HG03039 (cell line): ENCODE results near the gene NLRC3.

Experiments used
- ATAC-seq: cut with Tn5 transposase; IDR thresholded peaks from one replicate; pipeline ENCODE4 v1.9.1; 2021; ENCODE audit warnings: mild to moderate bottlenecking, moderate library complexity; ENCODE audit not compliant: unreplicated experiment

NLRC3 gene

DNA sequence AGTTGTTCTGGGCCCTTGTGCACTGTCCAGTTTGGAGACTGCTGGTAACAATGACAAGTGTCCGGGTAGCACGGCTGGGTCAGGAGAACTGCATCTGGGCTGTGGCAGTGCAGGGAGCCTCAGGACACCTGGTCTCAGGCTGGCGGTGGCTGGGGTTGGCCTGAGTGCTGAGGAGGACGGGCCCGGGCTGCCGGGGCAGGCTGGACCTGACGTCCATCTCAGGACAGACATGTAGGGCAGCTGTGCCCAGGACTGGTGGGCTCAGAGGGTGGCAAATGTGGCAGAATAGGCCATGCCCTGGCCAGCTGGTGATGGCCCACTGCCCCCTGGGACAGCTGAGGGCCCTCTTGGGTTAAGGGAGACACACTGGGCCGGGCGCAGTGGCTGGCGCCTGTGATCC, 4.2 kb upstream of the NLRC3 start:
- no peak for ATAC-seq

DNA sequence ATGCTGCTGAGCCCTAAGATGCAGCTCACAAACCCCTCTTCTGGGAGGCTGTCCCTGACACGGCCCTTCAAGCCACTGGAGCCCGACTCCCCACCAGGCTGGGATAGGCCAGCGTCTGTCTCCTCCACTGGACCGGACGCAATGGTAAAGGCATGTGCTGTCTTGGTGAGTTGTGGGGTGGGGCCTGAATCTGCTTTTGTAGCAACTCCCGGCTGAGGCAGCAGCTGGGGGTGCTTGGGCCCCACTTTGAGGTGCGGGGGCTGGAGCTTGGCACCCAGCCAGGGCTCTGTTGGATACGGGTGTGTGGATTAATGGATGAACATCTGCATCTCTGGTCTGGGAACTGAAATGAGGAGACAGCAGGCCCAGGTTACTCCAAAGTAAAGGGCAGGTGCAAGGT, 3.5 kb upstream of the NLRC3 start:
- no peak for ATAC-seq

DNA sequence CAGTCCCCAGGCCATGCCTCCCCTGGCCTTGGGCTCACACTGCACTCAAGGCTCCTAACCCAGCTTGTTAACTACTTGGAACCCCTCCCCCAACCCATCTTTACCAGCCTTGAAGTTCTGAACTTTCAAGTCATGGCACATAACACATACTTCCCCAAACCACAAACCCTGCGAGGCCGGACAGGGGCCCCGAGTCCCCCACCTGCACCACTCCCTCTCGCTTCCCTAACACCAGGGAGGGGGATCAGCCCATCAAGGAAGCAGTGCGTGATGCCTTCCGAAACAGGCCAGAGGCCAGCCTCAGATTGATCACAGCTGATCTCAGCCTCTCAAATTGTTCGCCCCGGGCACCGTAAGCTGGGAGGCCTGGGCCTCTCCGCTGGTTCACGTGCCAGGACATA, 3.0 kb upstream of the NLRC3 start:
- ATAC-seq, result no peak

DNA sequence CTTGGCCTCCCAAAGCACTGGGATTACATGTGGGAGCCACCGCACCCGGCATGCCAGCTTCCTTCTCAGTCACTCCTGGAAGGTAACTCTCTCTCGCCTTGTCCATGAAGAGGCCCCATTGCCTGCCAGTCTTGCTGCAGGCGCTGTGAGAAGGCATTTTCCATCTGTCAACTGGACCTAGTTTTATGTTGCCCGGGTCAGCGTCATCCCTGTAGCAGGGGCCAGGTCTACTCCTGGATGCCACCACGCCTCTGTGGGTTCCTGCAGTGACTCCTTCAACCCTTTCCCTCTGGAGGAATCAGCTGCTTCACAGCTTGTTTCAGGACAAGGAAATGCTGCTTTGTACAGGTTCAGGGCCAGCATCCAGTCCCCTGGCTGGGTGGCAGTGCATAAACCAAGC, 2.6 kb upstream of the NLRC3 start:
- no peak for ATAC-seq

DNA sequence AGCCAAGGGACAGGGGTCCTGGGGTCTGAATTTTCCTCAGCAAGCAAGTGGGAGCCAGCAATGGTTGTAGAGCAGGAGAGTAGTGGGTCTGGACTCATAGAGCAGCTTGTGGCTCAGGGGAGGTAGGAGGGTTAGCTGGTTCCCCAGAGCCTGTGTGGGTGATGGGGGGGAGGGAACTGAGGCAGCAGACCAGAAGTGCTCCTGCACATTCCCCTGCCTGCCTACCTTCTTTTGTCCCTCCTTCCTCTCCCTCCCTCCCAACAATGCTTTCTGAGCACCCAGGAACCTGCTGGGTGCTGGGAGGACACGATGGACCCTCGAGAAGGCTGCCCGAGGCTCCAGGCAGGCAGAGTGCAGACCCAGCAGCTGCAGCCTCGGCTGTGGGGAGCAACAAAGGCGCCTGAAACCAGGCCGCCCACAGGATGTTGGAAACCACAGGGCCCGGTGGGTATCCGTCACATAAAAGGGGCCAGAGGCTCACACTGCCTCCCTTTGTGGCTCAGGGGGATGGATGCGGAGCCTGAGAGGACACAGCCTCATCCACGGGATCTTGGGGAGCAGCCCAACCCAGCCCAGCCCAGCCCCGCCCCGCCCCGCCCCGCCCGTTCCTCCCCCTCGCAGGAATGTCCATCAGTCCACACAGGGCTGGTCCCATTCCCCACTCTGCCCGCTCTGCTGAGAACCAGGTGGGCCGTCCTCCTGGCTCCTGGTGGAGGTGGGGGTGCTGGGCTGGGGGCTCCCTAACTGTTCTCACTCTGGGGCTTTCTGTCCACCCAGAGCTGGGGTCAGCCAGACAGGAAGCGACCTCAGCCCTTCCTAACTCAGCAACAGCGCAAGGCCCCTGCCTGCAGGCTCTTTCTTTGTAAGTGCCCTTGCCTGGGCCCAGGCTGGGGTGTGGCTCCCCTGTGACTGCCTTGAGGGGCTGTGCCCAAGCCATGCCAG, 1.7 kb upstream of the NLRC3 start:
- ATAC-seq, result no peak

DNA sequence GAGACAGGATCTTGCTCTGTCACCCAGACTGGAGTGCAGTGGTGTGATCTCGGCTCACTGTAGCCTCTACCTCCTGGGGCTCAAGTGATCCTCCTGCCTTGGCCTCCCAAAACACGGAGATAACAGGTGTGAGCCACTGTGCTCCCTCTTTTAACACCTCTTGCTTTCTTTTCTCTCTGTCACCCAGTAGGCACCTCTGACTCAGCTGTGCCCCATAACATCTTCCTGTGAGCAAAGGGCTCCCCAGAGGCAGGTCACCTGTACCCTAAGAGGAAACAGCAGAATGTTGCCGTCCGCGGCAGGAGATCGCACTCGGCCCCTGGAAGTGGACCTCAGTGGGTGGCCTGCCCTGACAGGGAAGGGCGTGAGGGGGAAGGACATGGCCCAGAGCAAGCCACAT, 918 bp upstream of the NLRC3 start:
- no peak for ATAC-seq

DNA sequence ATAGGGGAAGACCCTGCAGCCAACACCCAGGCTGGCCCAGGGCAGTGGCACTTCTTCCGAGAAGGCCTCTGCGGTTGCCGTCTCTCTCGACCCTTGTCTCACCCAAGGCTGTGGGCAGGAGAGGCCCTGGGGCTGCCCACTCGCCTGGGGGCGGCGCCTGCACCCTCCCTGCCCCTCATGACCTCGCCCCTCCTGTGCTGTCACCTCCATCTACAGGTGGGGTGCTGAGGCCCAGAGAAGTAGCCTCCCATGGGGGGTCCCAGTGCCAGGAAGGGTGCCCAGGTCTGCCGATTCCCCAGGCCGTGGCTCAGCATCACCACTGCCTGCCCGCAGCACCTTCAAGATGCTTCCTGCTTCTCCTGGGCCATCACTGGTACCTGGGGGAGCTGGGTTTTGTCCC, 992 bp downstream of the NLRC3 start:
- ATAC-seq, result no peak

DNA sequence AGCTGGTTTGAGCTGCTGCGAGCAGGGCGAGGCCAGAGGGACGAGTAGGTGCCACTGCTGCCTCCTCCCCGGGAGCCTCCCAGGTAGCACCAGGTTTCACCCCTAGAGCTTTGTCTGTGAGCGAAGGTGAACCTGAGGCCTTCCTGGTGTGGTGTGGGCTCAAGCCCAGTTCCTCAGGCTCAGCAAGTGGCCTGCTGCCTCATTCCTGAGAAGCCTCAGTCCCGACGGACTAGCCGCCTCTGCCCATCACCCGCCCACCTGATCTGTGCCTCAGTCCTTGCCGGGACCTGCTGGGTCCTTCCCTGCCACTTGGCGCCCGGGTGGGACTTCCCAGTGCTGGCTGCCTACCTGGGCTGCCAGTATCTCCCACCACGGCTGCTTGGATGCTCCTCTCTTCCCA, 1.7 kb downstream of the NLRC3 start:
- no peak for ATAC-seq

DNA sequence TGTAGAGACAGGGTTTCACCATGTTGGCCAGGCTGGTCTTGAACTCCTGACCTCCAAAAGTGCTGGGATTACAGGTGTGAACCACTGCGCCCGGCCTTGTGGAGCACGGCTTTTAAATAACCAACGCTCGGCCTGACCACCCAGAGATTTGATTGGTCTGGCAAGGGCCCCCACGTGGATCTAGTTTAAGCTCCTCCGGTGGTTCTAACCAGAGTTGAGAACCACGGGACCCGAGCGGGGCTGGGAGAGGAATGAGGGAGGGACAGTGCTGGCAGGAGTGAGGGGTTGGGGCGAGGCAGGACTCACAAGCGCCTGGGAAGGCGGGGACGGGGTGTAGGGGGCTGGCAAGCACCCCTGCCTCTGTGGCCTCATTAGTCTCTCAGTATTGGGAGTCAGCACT, 3.0 kb downstream of the NLRC3 start:
- ATAC-seq, result no peak

DNA sequence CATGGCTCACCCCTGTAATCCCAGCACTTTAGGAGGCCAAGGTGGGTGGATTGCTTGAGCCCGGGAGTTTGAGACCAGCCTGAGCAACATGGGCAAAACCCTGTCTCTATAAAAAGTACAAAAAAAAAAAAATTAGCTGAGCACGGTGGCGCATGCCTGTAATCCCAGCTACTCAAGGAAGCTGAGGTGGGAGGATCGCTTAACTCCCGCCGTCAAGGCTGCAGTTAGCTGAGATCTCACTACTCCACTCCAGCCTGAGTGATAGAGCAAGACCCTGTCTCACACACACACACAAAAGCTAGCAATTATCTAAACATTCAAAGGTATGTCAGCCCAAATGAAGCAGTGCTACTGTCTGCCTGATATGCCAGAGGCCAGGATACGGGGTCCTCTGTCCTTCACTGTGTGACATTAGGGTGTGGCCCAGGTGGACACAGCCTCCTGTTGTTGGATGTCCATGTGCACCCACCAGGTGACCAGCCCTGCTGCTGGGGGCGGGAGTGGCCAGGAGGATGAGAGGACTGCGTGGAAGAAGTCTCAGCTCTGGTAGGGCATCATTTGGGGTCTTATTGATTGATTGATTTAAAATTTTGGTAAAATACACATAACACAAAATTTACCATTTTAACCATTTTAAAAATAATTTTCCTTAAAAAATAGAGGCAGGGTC, 3.9 kb downstream of the NLRC3 start:
- ATAC-seq, result no peak

DNA sequence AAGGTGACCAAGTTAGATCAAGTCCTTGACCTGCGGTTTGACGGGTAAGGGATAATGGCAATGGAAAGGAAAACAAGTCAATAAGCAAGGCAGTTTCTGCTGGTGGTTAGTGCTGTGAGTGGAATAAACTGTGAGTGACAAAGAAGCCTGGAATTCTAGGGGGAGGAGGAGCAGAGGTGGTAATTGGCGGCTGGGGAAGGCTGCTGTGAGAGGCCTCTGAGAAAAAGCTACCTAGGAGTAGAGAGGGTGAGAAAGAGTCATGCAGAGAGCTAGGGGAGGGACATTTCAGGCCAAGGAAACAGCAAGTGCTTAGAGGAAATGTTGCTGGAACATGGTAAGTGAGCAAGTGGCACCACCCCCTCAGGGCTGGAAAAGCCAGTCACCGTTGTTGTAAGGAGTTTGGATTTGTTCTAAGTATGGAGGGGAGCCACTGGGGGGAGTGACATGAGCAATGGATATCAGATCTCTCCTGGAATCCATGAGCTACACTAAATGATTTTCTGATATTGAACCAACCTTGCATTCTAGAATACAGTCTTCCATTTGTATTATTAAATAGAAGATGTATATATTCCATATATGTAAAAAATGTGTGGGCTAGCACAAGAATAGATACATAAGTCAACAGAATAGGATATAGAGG, 6.7 kb downstream of the NLRC3 start:
- no peak for ATAC-seq

DNA sequence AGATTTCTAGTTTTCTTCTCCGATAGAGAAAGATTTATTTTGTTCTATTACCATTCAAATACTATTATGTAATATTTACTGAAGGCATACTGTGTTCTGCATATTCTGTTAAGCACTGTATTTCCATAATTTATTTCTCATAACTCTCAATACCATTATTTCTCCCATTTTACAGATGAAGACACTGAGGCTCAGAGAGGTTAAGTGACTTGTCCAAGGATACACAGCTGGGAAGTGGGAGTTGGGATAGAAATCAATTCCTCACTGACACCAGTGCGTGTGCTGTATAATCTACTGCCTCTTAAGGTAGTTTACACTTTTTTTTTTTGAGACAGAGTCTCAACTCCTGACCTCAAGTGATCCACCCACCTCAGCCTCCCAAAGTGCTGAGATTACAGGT, 7.4 kb downstream of the NLRC3 start:
- no peak for ATAC-seq

DNA sequence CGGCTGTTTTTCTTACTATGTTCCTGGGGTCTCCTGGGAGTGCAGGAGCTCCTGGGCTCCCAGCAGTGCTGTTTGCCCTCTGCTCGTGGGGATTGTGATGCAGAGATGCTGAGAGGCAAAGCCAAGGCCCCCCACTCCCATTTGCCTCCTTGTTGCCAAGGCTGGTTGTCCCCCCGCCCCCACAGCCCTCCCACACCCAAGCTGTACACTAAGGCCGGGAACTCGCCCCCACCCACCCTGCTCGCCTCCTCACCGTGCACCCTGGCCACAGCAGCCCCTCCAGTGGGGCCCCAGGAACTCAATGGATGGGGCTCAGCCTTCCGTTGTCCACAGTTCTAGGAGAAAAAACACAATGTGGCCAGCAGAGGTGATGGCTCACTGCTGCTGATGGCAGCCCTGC, 10.2 kb downstream of the NLRC3 start:
- no peak for ATAC-seq

DNA sequence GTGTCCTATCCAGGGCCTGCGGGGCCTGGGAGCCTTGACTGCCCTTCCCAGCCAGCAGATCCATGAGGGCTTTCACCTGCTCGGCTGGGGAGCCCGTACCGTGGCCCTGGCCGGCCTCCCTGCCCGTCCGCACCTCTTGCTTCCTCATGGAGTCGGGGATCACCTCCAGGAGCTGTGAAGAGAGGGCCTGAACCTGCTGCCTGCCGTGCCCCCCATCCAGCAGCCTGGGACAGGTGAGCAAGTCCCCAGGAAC, 12.4 kb downstream of the NLRC3 start:
- ATAC-seq, result no peak

DNA sequence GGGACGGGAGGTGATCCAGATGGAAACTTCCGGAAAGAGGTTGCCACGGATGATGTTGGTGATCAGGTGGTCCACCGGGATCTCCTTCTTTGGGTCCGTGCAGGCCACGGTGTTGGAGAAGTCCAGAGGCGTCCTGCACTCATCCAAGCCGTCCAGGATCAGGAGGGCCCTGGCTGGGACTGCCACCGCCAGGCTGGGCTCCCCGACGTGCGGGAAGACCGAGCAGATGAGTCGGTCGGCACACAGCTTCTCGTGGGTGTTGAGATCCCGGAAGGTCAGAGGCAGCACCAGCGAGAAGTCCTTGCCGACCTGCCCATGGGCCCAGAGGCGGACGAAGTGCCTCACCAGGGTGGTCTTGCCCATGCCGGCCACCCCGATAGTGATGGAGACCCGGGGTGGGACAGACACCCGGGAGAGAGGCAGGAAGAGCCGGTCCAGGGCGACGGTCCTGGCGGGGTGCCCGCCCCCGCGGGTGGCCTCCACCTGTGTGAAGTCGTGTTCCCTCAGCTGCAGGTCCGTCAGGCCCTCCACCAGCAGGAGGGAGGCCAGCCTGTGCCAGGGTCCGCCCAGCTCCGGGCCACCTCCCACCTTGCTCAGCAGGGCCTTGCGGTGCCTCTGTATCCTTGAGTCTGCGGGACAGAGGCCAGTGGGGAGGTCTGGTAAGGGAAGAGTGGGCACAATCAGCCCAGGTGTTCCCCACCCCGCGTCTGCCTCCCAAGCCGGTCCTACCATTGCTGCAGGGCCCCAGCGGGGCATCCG, 12.9 kb downstream of the NLRC3 start:
- ATAC-seq, result no peak

DNA sequence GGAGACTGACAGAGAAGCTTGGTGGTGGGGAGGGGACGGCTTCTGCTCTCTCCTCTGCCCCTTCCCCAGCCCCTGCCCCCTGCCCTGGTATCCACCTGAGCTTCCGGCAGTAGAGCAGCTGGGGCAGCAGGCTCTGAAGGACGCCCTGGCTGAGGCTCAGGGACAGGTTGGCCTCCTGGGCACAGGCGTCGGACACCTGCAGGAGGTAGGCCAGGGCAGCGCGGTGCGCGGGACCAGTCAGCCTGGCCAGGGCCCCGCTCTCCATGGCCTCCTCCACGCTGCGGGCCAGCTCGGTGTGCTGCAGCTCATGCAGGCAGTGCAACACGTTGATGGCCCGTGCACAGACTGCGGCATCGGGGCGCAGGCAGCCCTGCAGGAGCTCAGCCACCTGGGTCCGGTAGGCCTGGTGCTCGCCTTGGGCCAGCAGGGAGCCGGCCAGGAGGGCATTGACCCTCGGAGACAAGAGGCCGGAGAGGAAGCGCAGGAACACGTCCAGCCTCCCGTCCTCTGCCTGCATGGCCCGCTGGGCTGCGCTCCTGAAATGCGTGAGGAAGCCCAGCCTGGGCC, 14.2 kb downstream of the NLRC3 start:
- ATAC-seq, result no peak

DNA sequence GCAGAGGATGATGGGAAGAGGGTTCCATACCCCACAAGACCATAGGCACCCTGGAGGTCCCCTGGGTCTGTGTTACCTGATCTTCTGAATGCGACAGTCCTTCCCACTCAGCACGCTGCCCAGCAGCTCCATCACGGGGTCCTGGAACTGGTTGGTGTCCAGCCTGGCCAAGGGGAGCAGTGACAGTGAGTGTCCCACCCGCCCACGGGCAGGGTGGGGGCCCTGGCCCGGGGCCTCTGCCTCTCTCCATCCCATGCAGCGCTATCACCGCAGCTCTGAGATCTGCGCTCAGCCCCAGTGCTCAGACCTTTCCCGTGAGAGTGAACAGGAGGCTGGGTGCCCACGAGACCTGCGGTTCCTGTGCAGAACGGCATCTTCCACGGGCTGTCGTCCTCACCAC, 15.6 kb downstream of the NLRC3 start:
- no peak for ATAC-seq

DNA sequence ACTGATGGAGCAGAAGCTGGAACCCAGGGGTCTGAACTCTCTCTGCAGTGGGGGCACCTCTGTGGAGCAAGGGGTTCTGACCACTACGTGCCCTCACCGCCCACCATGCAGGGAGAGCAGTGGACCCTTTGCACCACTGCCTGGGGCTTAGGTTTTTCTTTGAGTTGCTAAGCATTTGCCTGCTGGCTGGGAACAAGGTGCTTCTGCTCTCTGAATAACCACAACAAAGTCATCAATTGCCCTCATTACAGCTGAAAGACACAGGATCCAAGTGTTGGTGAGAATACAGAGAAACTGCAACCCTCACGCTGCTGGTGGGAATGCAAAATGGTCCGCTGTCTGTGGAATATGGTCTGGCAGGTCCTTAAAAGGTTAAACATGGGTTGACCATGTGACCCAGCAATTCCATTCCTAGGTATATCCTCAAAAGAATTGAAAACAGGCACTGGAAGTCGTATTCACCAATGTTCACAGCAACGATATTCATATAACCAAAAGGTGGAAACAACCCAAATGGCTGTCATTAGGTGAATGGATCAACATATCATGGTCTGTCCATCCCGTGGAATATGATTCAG, 22.8 kb downstream of the NLRC3 start:
- ATAC-seq, result no peak

DNA sequence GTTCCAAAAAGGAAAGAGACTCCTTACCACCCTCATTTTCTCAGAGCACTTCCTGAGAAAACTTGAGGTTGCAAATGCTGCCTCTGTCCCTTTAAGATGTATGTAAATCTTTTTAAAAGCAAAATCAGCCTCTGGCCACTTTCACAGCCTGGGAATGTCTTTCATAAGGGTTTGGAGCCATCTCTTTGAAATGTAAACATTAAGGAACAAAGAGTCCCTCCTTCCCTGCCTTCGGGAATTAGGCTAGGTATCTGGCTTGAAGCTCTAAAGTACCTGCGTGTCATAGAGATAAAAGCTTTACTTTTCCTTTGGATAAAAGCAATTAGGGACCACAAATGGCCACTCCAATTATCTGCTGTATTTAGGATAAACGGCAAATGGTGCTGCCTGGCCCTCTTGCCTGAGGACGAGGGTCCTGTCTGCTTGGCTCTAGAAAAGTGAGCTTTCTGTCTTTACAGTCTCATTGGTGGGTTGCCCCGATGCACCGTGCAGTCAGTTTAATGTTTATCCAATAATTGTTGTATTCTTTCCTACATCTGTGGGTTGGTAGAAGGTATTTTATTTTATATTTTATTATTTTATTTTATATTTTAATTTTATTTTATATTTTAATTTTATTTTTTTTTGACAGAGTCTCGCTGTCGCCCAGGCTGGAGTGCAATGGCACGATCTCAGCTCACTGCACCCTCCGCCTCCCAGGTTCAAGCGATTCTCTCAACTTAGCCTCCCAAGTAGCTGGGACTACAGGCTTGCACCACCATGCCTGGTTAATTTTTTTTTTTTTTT, 23.9 kb downstream of the NLRC3 start:
- ATAC-seq, result no peak
